GM21367 (cell line): Measurements from ENCODE around the gene FRMD4A.

Experiments used
- ATAC-seq: cut with Tn5 transposase; IDR thresholded peaks from one replicate; pipeline ENCODE4 v1.9.1; 2021; ENCODE audit not compliant: unreplicated experiment

The FRMD4A gene

DNA sequence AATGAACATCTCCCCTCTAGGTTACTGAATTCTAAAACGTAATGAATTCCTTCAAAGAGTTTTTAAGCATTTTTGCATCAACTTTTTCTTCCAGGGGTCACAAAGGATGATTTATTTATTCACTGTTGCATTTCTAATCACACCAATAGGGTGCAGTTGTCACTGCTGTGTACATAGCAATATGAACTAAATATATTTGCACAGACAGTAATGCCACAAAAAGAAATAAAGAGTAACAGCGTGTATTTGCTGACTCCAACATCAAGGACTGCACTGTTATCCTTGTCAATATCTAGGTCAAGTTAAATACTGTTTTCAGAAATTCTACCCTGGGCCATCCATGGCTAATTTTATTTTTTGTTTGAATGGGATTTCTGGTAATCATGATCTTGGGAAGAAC lies 138.0 kb downstream of the FRMD4A start:
- ATAC-seq = no peak

DNA sequence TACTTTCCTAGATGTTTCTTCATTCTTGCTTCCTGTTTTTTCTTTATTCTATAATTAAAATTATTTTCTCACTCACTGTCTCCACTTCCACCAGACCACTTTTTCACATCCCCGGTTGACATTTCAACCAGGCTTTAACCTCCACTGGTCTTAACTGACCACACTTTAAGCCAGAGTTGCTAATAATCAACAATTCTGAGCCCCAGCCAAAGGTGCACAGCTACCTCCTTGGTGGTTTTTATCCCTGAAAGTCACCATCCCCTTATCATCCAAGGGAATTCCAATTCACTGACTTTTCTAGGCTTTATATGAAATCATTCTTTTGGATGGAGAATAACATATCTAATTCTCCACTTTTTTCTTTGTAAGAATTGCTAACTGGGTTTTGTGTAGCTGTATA lies 138.9 kb downstream of the FRMD4A start:
- ATAC-seq = no peak

DNA sequence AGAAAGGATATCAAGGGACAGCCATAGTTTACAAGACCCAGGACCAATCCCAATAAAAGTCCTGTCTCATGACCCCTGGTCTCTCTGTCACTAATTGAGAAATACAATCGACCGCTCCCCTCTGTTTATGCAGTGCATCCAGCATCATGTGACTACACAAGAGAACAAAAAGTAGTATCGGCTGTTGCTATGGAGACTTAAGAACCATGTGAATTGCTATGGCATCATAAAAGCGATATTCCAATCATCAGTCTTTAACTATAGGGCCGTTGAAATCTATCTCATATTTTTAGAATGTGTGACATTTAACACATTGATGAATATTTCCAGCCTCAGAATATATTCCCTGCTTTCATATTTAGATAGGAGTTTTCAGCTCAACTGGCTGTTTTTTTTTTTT lies 139.3 kb downstream of the FRMD4A start:
- no peak for ATAC-seq

DNA sequence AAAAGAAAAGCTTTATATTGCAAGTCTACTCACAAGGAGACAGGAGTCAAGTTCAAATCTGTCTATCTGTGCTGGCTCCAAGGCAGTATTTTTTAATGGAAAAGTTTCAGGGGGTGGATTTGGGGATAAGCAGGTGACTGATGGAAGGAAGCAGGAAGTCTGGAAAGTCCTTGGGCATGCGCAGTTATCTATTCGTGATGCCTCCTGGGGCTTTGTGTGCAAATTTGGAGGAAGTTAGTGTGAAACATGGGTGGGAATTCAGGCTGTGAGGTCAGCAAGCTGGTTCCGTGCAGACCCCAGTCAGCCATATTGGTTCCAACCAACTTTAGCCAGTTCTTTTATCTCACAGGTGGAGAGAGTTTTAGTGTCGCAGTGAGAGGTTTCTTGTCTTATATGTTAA lies 140.0 kb downstream of the FRMD4A start:
- ATAC-seq = no peak

DNA sequence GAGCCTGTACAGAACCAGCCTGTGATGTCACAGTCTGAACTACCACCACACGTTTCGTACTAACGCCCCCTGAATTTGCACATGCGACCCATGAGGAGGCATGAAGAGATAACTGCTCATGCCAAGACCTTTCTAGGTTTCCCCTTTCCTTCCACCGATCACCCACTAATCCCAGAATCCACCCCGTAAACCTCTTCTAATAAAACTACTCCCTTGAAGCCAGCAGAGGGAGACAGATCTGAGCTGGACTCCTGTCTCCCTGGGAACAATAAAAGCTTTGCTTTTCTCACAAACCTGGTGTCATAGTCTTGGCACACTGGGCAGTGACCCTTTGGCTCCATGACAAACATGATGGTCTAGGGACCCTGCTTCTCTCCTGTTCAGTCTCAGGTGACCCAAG lies 144.5 kb downstream of the FRMD4A start:
- no peak for ATAC-seq

DNA sequence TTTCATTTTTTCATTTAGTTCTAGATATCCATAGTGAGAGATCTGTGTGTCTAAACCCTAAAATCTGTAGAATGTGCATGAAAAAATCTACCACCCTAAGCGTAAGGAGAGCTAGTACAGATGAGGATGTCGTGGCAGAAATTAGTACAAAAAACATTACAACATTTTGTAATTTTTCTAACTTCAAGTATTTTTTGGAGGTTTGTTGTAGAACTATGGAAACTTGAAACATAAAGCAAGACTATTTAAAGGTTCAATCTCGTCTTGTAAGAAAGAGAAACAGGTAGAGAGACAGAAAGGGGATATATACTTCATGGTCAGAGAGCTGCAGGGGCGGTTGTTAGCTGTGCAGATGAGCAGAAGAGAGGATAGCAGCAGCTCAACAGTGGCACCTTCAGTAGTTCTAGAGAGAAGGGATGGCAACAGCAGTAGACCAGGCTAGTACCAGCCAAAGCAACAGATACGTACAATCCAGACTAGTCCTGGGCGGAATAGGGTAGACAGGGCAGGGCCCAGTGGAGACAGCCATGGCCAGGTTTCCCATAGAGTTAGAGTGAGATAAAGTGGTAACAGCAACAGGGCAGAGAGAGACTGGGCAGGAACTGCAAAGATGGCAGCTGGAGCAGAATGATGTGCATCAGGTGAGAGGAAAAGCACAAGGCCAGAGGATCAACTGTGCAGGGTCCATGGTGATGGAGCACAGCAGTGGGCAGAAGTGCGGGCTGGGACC lies 145.2 kb downstream of the FRMD4A start:
- ATAC-seq = peak; percentile 84

DNA sequence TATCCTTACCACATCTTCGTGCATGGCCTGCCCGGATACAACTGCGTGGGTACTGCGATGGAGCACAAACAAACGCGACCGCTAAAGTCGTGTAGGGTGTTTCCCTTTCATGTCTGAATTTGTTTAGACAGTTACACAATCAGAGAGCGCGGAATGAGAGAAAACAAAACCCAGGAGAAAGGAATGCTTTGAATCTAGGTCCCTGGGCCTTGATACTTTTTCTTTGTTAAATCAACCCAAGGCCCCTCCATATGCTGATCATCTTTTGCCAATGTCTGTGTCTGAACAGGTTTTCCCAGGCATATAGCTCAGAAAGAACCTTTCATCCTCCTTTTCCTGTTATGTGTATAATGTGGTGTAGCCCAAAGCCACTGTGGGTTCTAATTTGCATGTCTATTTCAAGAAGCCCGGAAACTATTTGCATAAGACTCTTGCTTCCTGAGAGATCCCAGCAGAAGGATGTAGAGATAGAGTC lies 145.8 kb downstream of the FRMD4A start:
- peak; percentile 64 for ATAC-seq

DNA sequence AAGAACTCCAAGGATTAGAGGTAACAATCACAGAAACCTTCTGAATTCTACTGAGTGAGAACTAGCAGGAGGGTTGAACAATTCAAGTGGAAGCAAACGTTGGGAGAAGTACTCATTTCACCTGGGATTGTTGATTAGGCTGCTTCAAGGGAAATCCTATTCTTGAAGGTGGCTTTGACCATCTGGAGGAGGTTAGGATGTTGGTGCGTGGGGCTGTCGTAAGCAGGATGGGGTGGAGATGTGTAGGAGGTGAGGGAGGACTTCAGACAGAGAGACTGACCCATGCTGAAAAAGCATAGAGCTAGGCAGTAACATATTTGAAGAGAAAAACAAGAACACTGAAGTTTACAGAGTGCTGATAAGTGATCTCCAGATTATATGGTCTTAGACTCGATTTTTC lies 147.9 kb downstream of the FRMD4A start:
- ATAC-seq = no peak

DNA sequence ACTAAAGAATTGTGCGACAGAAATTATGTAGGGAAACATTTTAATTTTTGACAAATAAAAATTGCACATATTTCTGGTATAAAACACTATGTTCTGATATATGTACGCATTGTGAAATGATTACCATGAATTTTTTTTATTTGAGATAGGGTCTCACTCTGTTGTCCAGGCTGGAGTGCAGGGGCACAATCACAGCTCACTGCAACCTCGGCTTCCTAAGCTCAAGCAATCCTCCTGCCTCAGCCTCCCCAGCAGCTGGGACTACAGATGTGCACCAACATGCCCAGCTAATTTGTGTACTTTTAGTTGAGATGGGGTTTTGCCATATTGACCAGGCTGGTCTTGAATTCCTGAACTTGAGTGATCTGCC lies 149.2 kb downstream of the FRMD4A start:
- no peak for ATAC-seq

DNA sequence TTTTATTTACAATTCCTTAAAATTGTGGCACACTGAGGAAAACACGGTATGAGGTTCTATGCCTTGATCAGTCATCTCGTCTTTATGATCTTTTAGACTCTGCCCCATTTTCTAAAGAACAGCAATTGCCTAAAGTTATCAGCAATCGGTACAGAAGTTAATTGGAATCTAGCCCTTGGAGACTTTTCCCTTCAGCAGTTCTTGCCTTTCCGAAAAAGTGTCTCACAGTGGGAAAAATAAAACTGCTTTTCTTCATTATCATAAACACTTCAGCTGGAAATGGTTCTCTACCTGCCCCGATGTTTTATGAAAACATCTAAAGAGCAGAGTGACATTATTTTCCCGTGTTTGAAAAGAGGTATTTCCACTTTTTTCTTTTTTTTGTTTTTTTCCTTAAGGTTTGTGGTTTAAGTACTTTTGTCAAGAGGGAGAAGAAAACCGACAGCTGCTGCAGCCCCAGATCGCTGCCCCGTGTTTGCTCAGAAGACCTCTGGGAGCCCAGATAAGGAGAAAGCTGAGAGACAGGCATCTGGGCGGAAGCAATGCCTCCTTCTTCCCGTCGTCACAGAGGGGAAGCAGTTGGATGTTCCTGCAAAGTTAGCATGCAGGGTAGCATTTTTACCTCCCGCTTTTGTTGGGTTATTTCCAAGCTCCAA lies 149.7 kb downstream of the FRMD4A start:
- ATAC-seq = no peak

DNA sequence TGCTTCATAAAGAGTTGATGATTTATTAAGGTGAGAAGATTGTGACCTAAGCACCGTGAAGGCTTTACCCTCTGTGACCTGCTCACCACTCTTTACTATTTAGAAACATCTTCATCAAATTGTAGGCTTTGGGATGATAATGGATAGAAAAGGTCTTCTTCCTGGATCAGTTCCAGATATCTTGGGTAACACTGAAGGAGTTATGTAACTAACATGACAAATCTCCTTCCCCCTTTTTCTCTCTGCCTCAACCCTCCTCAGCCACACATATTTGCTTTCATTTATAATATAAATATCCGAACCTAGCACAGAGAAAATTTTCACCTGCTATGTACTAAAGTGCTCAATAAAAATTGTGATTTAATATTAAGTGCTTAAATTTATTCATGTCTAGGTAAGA lies 151.5 kb downstream of the FRMD4A start:
- no peak for ATAC-seq

DNA sequence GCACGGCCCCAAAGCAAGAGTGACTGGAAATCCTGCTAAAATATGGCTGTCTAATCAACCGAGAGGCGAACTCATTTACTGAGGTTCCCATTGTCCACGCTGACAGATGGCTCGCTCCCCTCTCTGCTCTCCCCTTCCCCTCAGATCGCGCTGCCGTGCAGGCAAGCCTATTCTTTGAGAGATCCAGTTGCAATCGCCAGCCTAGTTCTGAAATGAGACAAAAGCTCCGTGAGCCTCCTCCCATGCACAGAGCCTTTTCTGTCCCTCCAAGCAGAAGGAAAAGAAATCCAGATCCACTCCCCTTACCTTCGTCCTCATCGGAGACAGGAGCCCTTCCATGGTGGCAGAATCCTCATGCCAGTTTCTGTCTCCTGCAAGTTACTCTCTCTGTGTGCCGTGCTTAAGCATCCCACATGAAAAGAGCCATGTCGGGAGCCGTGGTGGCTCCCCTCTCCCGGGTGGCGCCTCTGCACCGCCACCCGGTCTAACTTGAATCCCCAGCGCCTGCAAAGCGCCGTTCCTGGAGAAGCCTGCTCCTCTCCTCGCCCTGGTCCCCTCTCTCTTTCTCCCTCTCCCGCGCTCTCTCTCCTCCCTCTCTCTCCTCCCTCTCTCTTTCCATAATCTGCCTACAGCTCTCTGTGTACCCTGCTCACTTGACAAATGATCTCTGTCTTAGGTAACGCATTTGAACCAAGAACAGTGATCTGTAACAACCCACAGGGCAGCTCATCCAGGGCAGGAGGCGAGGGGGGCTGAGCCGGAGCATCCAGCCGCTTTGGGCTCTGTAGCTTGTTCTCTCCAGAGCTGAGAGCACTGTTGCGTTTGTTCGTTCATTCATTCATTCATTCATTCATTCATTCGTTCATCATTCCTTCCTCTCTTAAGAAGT lies 156.8 kb downstream of the FRMD4A start:
- no peak for ATAC-seq

DNA sequence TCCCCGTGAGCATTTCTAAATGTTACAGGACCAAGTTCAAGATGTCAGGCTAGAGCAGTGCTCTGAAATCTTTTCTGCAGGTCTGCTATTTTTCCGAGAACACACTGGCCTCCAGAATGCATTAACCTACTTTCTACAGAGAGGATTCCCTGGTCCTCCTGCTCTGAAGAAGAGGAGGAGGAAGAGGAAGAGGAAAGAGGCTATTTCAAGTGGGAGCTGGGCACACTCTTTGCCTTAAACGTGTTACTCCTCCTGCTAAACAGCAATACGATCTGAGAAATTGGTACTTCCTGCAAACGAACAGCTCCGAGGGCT lies 157.4 kb downstream of the FRMD4A start:
- ATAC-seq = no peak

DNA sequence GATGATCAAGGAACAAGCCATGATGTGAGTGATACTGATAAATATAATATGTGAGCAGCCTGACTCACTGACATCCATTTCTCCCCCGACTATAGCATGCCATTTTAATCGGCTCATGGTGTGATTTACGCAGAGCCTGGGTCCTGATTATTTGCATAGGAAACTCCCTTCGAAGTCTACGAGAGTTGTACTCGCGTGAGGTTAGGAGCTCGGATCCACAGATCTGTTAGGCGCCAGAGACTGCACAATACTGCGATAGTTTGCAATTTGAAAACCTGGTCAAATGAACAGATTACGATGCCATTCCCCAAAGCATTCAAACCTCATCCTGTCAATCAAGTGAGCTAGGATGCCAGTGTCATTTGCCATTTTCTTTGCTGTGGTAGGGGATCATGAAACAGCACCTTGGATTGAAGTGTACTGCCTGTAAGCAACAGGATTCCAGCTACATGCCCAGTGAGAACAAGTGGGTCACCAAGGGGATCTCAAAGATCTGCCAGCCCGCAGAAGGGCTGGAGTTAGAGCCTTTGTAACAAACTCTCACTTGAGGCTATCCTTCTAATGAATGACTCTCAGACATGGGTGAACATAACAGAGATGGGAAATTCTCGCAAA lies 158.3 kb downstream of the FRMD4A start:
- no peak for ATAC-seq

DNA sequence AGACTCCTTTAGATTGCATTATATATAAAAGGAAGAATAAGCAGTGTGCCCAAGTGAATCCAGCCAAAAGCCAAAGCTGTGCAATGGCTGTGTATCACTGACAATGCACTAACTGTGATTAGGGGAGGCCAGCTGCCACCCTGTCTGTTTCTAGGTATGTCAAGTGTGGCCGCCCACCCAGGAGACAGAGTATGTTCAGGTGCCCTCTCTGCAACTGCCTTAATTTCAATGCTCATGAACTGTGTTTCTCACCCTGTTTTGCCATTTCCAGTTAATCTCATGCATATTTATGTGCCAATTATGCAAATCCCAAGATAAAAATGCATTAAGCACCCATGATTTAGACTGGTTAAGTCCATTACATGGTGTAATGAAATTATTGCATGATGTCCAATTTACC lies 159.4 kb downstream of the FRMD4A start:
- ATAC-seq = no peak

DNA sequence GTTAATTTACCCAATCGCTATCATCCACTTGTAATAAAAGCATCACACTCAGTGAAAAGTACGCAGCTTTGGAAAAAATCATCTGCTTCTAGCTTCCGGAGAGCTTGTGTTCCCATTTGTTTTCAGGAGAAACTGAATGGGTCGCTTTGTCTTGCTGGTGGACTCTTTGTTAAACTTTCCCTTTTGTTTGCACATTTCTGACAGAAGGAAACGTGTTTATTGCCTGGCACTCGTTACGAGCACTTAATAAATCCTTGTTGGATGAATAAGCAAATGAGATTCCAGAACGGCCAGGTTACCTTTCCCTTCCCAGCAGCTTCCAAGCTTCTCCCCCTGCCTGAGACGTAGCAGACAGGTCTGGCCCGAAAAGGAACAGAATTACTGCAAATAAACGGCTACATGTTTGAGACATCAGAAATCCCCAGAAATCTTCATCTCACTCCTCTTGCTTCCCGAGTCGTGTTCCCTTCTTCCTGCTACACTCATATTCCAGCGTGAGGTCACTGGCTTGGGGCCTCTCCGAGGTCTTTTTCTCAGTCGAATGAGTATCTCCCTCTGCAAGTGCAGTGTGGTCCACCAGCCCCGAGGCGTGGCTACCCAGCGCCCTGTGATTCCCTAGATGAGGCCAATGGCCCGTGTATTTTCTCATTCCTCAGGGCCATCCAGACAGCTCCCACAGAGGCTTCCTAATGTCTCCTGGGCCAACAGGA lies 167.2 kb downstream of the FRMD4A start:
- ATAC-seq = no peak

DNA sequence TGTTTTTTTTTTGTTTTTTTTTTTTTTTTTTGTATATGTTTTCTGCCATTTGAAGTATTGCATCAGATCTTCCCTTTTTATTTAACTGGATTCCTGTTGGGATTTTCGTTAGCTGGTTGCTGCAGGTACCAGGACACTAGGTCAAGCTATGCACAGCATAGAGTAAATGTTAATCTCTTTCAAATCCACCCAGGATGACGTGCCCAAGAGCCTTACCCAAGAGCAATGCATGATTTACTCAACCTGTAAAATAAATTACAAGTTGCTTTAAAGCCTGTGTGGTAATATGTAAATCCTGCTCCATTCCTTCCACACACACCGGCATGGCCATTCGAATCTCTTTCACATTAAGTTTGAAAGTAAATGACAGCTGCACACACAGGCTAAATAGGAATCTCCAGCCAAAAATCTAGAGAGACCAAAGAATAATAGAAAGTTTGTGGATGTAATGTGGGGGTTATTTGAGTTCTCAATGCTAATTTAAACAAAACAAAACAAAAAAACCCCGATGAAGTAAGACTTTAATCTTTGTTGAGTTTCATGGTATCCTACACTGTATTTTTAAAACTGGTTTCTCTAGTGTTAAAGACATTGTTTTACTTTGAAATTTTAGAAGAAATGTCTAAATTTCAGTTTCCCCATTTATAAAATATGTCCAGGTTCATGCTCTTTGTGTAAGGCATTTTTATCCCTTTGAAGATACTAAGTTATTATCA lies 167.9 kb downstream of the FRMD4A start:
- no peak for ATAC-seq

DNA sequence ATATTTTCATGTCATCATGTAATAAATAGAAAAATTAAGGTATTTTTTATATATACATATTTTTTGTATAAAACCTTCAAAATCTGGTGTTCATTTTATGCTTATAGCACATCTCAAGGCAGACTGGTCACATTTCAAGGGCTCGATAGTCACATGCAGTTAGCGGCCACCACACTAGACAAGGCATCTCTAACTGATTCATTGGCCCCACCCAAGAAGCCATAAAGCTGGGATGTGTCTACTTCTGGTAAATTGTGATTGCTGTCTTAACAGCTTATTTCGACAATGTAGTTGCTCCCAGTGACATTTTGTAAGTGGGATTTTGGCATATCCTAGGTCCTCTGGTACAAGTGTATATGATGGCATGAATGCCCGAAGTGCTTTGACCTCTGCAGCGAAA lies 168.7 kb downstream of the FRMD4A start:
- no peak for ATAC-seq

DNA sequence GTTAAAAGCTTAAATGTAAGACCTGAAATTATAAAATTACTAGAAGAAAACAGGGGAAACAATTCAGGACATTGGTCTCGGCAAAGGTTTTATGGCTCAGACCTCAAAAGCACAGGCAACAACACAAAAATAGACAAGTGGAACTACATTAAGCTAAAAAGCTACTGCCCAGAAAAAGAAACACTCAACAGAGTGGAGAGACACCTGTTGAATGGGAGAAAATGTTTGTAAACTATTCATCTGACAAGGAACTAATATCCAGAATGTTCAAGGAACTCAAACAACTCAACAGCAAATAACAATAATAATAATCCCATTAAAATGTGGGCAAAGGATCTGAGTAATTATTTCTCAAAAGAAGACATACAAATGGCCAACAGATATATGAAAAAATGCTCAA lies 170.4 kb downstream of the FRMD4A start:
- no peak for ATAC-seq

DNA sequence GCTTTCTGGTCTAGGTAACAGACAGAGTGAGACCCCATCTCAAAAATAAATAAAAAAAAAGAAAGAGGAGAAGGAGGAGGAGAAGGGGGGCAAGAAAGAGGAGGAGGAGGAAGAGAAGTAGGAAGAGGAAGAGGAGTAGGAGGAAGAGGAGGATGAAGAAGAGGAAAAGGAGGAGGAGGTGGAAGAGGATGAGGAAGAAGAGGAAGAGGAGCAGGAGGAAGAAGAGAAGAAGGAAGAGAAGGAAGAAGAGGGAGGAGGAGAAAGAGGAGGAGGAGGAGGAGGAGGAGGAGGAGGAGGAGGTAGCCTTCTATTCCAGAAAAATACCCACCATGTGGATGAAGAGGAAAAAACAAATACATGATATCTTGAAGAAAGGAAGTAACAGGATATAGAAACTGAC lies 172.1 kb downstream of the FRMD4A start:
- no peak for ATAC-seq
